SK-N-SH treated with all-trans-retinoic acid at 6 μM for 48 hours (cell line): Measurements from ENCODE around the gene WSCD2.

Source experiments
- BACH2 ChIP-seq: fragments of 250-450 bp; sonication (Bioruptor Pico); IDR thresholded peaks from 2 replicates; pipeline ENCODE4 v1.9.0; 2021; ENCODE audit warnings: mild to moderate bottlenecking, borderline replicate concordance
- ESRRG ChIP-seq: fragments of 250-450 bp; sonication (Bioruptor Pico); IDR thresholded peaks from 2 replicates; pipeline ENCODE4 v1.6.1; 2021; ENCODE audit warnings: mild to moderate bottlenecking
- GLIS3 ChIP-seq: fragments of 250-450 bp; sonication (Bioruptor Pico); IDR thresholded peaks from 2 replicates; pipeline ENCODE4 v1.5.0; 2020; ENCODE audit warnings: mild to moderate bottlenecking, moderate library complexity
- OSR1 ChIP-seq: fragments of 250-450 bp; sonication (Bioruptor Pico); IDR thresholded peaks from 2 replicates; pipeline ENCODE4 v1.8.0; 2022; ENCODE audit warnings: moderate library complexity, mild to moderate bottlenecking, inconsistent platforms
- PPARA ChIP-seq: fragments of 250-450 bp; sonication (Bioruptor Pico); IDR thresholded peaks from 2 replicates; pipeline ENCODE4 v1.5.0; 2020; ENCODE audit warnings: mild to moderate bottlenecking, borderline replicate concordance
- RARB ChIP-seq: fragments of 250-450 bp; sonication (Bioruptor Pico); IDR thresholded peaks from 2 replicates; pipeline ENCODE4 v1.8.0; 2021; ENCODE audit warnings: mild to moderate bottlenecking, moderate library complexity
- SNAI2 ChIP-seq: fragments of 250-450 bp; sonication (Bioruptor Pico); IDR thresholded peaks from 2 replicates; pipeline ENCODE4 v1.5.0; 2020; ENCODE audit warnings: mild to moderate bottlenecking, moderate library complexity
- ZFP3 ChIP-seq: fragments of 250-450 bp; sonication (Bioruptor Pico); IDR thresholded peaks from 2 replicates; pipeline ENCODE4 v1.5.0; 2020; ENCODE audit warnings: mild to moderate bottlenecking, moderate library complexity
- ZFP30 ChIP-seq: fragments of 450-650 bp; formaldehyde crosslinking; IDR thresholded peaks from 2 replicates; pipeline ENCODE4 v1.5.0; 2022; ENCODE audit warnings: mild to moderate bottlenecking, moderate library complexity
- TF ChIP-seq, protein P1 (sequence below): fragments of 250-450 bp; sonication (Bioruptor Pico); IDR thresholded peaks from 2 replicates; pipeline ENCODE4 v1.5.0; 2020; ENCODE audit warnings: mild to moderate bottlenecking, moderate library complexity
- TF ChIP-seq, protein P2 (sequence below): fragments of 250-450 bp; sonication (Bioruptor Pico); IDR thresholded peaks from 2 replicates; pipeline ENCODE4 v1.5.1; 2020; ENCODE audit warnings: low read depth, mild to moderate bottlenecking, moderate library complexity
- TF ChIP-seq, protein P3 (sequence below): fragments of 250-450 bp; sonication (Bioruptor Pico); IDR thresholded peaks from 2 replicates; pipeline ENCODE4 v1.8.0; 2020; ENCODE audit warnings: mild to moderate bottlenecking, moderate library complexity, borderline replicate concordance
- TF ChIP-seq, protein P4 (sequence below): fragments of 250-450 bp; sonication (Bioruptor Pico); IDR thresholded peaks from 2 replicates; pipeline ENCODE4 v1.8.0; 2021; ENCODE audit warnings: low read depth, mild to moderate bottlenecking, moderate library complexity, borderline replicate concordance

DNA sequence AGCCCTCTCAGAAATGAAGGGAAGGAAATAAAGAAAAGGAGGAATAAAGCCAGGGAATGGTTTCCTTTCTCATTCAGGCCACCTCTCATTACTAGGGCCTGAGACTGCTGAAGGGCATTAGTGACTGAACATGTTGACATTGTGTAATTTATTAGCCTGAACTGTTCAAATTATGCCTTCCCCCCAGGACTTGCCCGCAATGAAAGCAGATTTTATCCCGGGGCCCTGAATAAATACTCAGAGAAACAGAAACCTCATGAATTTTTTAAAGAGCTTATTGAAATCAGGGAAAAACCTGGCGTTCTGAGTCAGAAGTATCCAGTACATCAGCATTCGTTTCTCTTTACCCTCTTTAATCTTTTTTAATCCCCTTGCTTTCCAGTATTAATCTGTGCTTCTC, 35.9 kb upstream of the WSCD2 start:
- TF ChIP-seq, protein P1, sequence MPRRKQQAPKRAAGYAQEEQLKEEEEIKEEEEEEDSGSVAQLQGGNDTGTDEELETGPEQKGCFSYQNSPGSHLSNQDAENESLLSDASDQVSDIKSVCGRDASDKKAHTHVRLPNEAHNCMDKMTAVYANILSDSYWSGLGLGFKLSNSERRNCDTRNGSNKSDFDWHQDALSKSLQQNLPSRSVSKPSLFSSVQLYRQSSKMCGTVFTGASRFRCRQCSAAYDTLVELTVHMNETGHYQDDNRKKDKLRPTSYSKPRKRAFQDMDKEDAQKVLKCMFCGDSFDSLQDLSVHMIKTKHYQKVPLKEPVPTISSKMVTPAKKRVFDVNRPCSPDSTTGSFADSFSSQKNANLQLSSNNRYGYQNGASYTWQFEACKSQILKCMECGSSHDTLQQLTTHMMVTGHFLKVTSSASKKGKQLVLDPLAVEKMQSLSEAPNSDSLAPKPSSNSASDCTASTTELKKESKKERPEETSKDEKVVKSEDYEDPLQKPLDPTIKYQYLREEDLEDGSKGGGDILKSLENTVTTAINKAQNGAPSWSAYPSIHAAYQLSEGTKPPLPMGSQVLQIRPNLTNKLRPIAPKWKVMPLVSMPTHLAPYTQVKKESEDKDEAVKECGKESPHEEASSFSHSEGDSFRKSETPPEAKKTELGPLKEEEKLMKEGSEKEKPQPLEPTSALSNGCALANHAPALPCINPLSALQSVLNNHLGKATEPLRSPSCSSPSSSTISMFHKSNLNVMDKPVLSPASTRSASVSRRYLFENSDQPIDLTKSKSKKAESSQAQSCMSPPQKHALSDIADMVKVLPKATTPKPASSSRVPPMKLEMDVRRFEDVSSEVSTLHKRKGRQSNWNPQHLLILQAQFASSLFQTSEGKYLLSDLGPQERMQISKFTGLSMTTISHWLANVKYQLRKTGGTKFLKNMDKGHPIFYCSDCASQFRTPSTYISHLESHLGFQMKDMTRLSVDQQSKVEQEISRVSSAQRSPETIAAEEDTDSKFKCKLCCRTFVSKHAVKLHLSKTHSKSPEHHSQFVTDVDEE (CRISPR knock-in tag) = no peak
- TF ChIP-seq SNAI2 (no peak), ZFP3 (no peak), OSR1 (no peak), ESRRG (CRISPR knock-in tag) (no peak), BACH2 (CRISPR knock-in tag) (no peak), PPARA (CRISPR knock-in tag) (no peak), GLIS3 (CRISPR knock-in tag) (no peak), ZFP30 (CRISPR knock-in tag) (no peak), RARB (CRISPR knock-in tag) (no peak)
- TF ChIP-seq, protein P2, sequence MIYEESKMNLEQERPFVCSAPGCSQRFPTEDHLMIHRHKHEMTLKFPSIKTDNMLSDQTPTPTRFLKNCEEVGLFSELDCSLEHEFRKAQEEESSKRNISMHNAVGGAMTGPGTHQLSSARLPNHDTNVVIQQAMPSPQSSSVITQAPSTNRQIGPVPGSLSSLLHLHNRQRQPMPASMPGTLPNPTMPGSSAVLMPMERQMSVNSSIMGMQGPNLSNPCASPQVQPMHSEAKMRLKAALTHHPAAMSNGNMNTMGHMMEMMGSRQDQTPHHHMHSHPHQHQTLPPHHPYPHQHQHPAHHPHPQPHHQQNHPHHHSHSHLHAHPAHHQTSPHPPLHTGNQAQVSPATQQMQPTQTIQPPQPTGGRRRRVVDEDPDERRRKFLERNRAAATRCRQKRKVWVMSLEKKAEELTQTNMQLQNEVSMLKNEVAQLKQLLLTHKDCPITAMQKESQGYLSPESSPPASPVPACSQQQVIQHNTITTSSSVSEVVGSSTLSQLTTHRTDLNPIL (CRISPR knock-in tag) = no peak
- TF ChIP-seq, protein P3, sequence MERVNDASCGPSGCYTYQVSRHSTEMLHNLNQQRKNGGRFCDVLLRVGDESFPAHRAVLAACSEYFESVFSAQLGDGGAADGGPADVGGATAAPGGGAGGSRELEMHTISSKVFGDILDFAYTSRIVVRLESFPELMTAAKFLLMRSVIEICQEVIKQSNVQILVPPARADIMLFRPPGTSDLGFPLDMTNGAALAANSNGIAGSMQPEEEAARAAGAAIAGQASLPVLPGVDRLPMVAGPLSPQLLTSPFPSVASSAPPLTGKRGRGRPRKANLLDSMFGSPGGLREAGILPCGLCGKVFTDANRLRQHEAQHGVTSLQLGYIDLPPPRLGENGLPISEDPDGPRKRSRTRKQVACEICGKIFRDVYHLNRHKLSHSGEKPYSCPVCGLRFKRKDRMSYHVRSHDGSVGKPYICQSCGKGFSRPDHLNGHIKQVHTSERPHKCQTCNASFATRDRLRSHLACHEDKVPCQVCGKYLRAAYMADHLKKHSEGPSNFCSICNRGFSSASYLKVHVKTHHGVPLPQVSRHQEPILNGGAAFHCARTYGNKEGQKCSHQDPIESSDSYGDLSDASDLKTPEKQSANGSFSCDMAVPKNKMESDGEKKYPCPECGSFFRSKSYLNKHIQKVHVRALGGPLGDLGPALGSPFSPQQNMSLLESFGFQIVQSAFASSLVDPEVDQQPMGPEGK (CRISPR knock-in tag) = no peak
- TF ChIP-seq, protein P4, sequence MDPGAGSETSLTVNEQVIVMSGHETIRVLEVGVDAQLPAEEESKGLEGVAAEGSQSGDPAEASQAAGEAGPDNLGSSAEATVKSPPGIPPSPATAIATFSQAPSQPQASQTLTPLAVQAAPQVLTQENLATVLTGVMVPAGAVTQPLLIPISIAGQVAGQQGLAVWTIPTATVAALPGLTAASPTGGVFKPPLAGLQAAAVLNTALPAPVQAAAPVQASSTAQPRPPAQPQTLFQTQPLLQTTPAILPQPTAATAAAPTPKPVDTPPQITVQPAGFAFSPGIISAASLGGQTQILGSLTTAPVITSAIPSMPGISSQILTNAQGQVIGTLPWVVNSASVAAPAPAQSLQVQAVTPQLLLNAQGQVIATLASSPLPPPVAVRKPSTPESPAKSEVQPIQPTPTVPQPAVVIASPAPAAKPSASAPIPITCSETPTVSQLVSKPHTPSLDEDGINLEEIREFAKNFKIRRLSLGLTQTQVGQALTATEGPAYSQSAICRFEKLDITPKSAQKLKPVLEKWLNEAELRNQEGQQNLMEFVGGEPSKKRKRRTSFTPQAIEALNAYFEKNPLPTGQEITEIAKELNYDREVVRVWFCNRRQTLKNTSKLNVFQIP (CRISPR knock-in tag) = no peak
